B cell (primary cell): ENCODE measurements around the gene CFL1. TPM values are rescaled to one million over a fixed set of nuclear protein-coding genes. Genes with fewer than 3 reads are reported as not detected.

Source experiments
- ATAC-seq: fragments of 200-7000 bp; cut with Tn5 transposase; one replicate; pipeline ENCODE4 v1.10.0; 2021; ENCODE audit warnings: low read depth, mild to moderate bottlenecking, moderate number of reproducible peaks, moderate library complexity
- CTCF ChIA-PET: fragments of 350-600 bp; sonication (Branson Sonifier 250); formaldehyde crosslinking; loops from one replicate; lab custom pipeline; 2021; ENCODE audit warnings: antibody characterized with exemption, inconsistent platforms; lab: Charles Lee
- POLR2A ChIA-PET: fragments of 350-600 bp; sonication (Branson Sonifier 250); formaldehyde crosslinking; loops from one replicate; lab custom pipeline; 2021; ENCODE audit warnings: antibody characterized with exemption; lab: Charles Lee
- DNase-seq: peaks from one replicate; pipeline ENCODE4 v3.0.0; 2013
- H2AFZ ChIP-seq: 2 replicates; pipeline ENCODE4 v1.6.1; 2012; ENCODE audit warnings: mild to moderate bottlenecking, low read depth, low read length; ENCODE audit not compliant: insufficient read depth, poor library complexity, severe bottlenecking
- H3K27ac ChIP-seq, 2 donors: 1 replicate in 1 of 2; 2 replicates in 1 of 2; pipeline ENCODE4 v1.5.1; 2012 to 2013; ENCODE audit warnings: low read length in 2 of 2, mild to moderate bottlenecking in 2 of 2, moderate library complexity in 1 of 2
- H3K27me3 ChIP-seq, 4 experiments: fragments of 200-600 bp in 1 of 4; sonication (generic) in 1 of 4; replicated peaks in 1 of 4; 1 replicate in 2 of 4; 2 replicates in 2 of 4; pipeline versions ENCODE4 v1.6.1 to v1.7.0; 2013 to 2016; ENCODE audit warnings: low read length in 3 of 4, mild to moderate bottlenecking in 2 of 4, mixed read lengths in 1 of 4, moderate library complexity in 1 of 4; ENCODE audit not compliant: insufficient read depth in 4 of 4, control insufficient read depth in 3 of 4; ENCODE audit errors: control extremely low read depth in 1 of 4
- H3K36me3 ChIP-seq, 2 experiments: replicated peaks in 1 of 2; 1 replicate in 1 of 2; 2 replicates in 1 of 2; pipeline versions ENCODE4 v1.6.1 to v1.7.1; 2013; ENCODE audit warnings: low read length in 1 of 2; ENCODE audit not compliant: insufficient read depth in 2 of 2, control insufficient read depth in 1 of 2; ENCODE audit errors: control extremely low read depth in 1 of 2, extremely low read depth in 1 of 2
- H3K4me1 ChIP-seq, 2 donors: fragments of 200-600 bp in 1 of 2; sonication (generic) in 1 of 2; 1 replicate in 1 of 2; 2 replicates in 1 of 2; pipeline versions ENCODE4 v1.5.1 to v1.6.1; 2013 to 2017; ENCODE audit warnings: low read length in 2 of 2; ENCODE audit not compliant: control insufficient read depth in 2 of 2, insufficient read depth in 2 of 2
- H3K4me2 ChIP-seq: replicated peaks from 2 replicates; pipeline ENCODE3; 2012; ENCODE audit warnings: mild to moderate bottlenecking, low read depth, low read length; ENCODE audit not compliant: poor library complexity, severe bottlenecking
- H3K4me3 ChIP-seq, 5 experiments: fragments of 200-600 bp in 1 of 5; sonication (generic) in 1 of 5; 1 replicate in 3 of 5; 2 replicates in 2 of 5; pipeline versions ENCODE4 v1.5.1 to v1.7.0; 2011 to 2016; ENCODE audit warnings: low read length in 4 of 5, mild to moderate bottlenecking in 4 of 5, low read depth in 2 of 5, control low read depth in 1 of 5, moderate library complexity in 1 of 5; ENCODE audit not compliant: insufficient read depth in 1 of 5; ENCODE audit errors: control extremely low read depth in 1 of 5, extremely low read depth in 1 of 5
- H3K79me2 ChIP-seq: fragments of 200-600 bp; sonication (generic); one replicate; pipeline ENCODE4 v1.6.0; 2016; ENCODE audit warnings: low read length; ENCODE audit not compliant: control insufficient read depth, insufficient read depth
- H3K9ac ChIP-seq: fragments of 200-600 bp; sonication (generic); 2 replicates; pipeline ENCODE4 v1.6.1; 2017; ENCODE audit warnings: mild to moderate bottlenecking, low read length, moderate library complexity
- H3K9me3 ChIP-seq, 3 donors: one replicate each; pipeline versions ENCODE4 v1.6.1 to v1.7.1; 2013; ENCODE audit warnings: low read length in 2 of 3; ENCODE audit not compliant: control insufficient read depth in 2 of 3, insufficient read depth in 1 of 3; ENCODE audit errors: control extremely low read depth in 1 of 3
- H4K20me1 ChIP-seq: 2 replicates; pipeline ENCODE4 v1.6.0; 2012; ENCODE audit warnings: mild to moderate bottlenecking, low read length; ENCODE audit not compliant: insufficient read depth, control insufficient read depth, poor library complexity, severe bottlenecking
- H3K27ac Mint-ChIP-seq: one replicate; pipeline ENCODE4 v1.8.0; 2021; ENCODE audit warnings: mixed read lengths
- H3K27me3 Mint-ChIP-seq: one replicate; pipeline ENCODE4 v1.8.0; 2021; ENCODE audit warnings: mixed read lengths
- H3K4me1 Mint-ChIP-seq: one replicate; pipeline ENCODE4 v1.8.0; 2021; ENCODE audit warnings: mixed read lengths
- H3K4me3 Mint-ChIP-seq: one replicate; pipeline ENCODE4 v1.8.0; 2021; ENCODE audit warnings: mixed read lengths
- H3K9me3 Mint-ChIP-seq: one replicate; pipeline ENCODE4 v1.8.0; 2022; ENCODE audit warnings: mixed read lengths; ENCODE audit not compliant: insufficient read depth
- CTCF ChIP-seq: fragments of 200-600 bp; IDR thresholded peaks from one replicate; pipeline ENCODE4 v1.8.0; 2022; ENCODE audit warnings: antibody characterized with exemption, mild to moderate bottlenecking
- EZH2 ChIP-seq: IDR thresholded peaks from 2 replicates; pipeline ENCODE4 v1.6.1; 2012; ENCODE audit warnings: borderline replicate concordance, low read depth, mild to moderate bottlenecking, moderate library complexity, low read length; ENCODE audit not compliant: insufficient read depth, poor library complexity, severe bottlenecking
- WGBS: methylation state at CpG from one replicate; pipeline ENCODE4 v1.1.5; 2013; ENCODE audit warnings: missing lambda C conversion rate; ENCODE audit not compliant: insufficient coverage; 5-methylcytosine and 5-hydroxymethylcytosine counted together
- intact Hi-C: fragments of 100-400 bp; cut with micrococcal nuclease; formaldehyde crosslinking; loops from one replicate; pipeline ENCODE4 v1.10.0; 2022
- polyA plus RNA-seq: library from polyadenylated mRNA; depleted of rRNA; stranded (reverse); fragments of >200 nt; gene quantifications from 2 replicates; pipeline ENCODE4 v1.2.3, GENCODE V29; 2012
- total RNA-seq, 2 donors: library from RNA; stranded (reverse); fragments of 120-200 nt in 1 of 2; gene quantifications; 1 replicate in 1 of 2; 2 replicates in 1 of 2; pipeline versions ENCODE4 v1.2.3 to v1.2.4, GENCODE V29; 2013 to 2022

Gene CFL1
- total and polyA plus RNA-seq, 2 donors (not counting 1 experiment from before 2014, with no cell fraction given): 455 to 990 TPM

- Histone ChIP-seq H3K79me2 (no peaks in the 10 kb centered on the region), H3K27me3 (peaks cover 0 to 38% (median 12%) of the 10 kb centered on the region in 4 experiments), H3K36me3 (no peaks in the 10 kb centered on the region), H3K4me1 (peaks cover 26 to 27% of the 10 kb centered on the region in 2 donors), H3K27ac (no peak overlapping the region), H4K20me1 (no peaks in the 10 kb centered on the region), H3K9me3 (peaks cover 0 to 10% (median 0%) of the 10 kb centered on the region in 3 donors), H3K9ac (peak overlapping the region; percentile 71), H2AFZ (peak overlapping the region; percentile 32), H3K4me3 (peak overlapping the region in 3 of 5 experiments; percentile 52 to 64 (median 56)), H3K4me2 (peak overlapping the region; percentile 95)
- 20% methylated on average over 23 of the region's 28 CpGs for WGBS
- ATAC-seq (no peak), DNase-seq (no peak)
- Mint-ChIP-seq H3K27ac (no peak overlapping the region), H3K9me3 (no peaks in the 10 kb centered on the region), H3K4me3 (peak overlapping the region; percentile 68), H3K4me1 (peaks cover 16% of the 10 kb centered on the region), H3K27me3 (peaks cover 11% of the 10 kb centered on the region)
- POLR2A ChIA-PET: interaction anchor here (0.6 to 4.4 kb wide), 3 partner anchors 10 to 259 kb away, joined by 3 to 33 read pairs (median 6); partner anchors contain the start of genes CCDC85B and FIBP
- TF ChIP-seq CTCF: no peak
- no peak for TF ChIP-seq EZH2
- intact Hi-C loops: no loop called here
- CTCF ChIA-PET: interaction anchor here (0.7 to 7.0 kb wide), 7 partner anchors 8 to 87 kb away, joined by 3 to 44 read pairs (median 7); partner anchors contain the start of genes CCDC85B and FIBP
These were observed 40.8 kb upstream of the CFL1 start for GRCh38 chr11:65898656-65899355.

- H3K27ac ChIP-seq: no peak overlapping the region
- no peak overlapping the region for H3K4me3 ChIP-seq
- no peak for ATAC-seq
- 75% methylated on average over 4 of the region's 4 CpGs for WGBS
- Mint-ChIP-seq H3K4me3 (no peak overlapping the region), H3K9me3 (no peaks in the 10 kb centered on the region), H3K27ac (no peak overlapping the region), H3K4me1 (peaks cover 34% of the 10 kb centered on the region), H3K27me3 (peaks cover 8% of the 10 kb centered on the region)
- H3K27me3 ChIP-seq: peaks cover 0 to 28% (median 10%) of the 10 kb centered on the region in 4 experiments
- H3K9ac ChIP-seq: no peak overlapping the region
- ChIA-PET POLR2A (interaction anchor here (0.5 to 0.7 kb wide), 2 partner anchors 22 to 738 kb away, joined by 3 to 4 read pairs; partner anchors contain the start of gene C11orf68), CTCF (interaction anchor here (2.7 to 7.0 kb wide), 2 partner anchors 9 to 12 kb away, joined by 9 to 44 read pairs; partner anchors contain the start of gene FIBP)
- peaks cover 7% of the 10 kb centered on the region for H4K20me1 ChIP-seq
- DNase-seq: no peak
- H3K79me2 ChIP-seq: peaks cover 11% of the 10 kb centered on the region
- H2AFZ ChIP-seq: no peak overlapping the region
- TF ChIP-seq EZH2 (no peak), CTCF (no peak)
- H3K36me3 ChIP-seq: no peaks in the 10 kb centered on the region
- peaks cover 0 to 10% (median 0%) of the 10 kb centered on the region in 3 donors for H3K9me3 ChIP-seq
- peaks cover 43 to 44% of the 10 kb centered on the region in 2 donors for H3K4me1 ChIP-seq
- no peak overlapping the region for H3K4me2 ChIP-seq
- intact Hi-C loops: no loop called here
These were observed 39.1 kb upstream of the CFL1 start for GRCh38 chr11:65897020-65897471.
